Endothelial cell of umbilical vein (primary cell): ENCODE measurements around the gene PSMA8.

Source experiments
- CTCF ChIP-seq, 2 donors: IDR thresholded peaks; 1 replicate in 1 of 2; 2 replicates in 1 of 2; pipeline ENCODE4 v1.5.1; 2011; ENCODE audit warnings: low read length in 2 of 2, mild to moderate bottlenecking in 2 of 2, moderate library complexity in 2 of 2, control low read depth in 1 of 2, inconsistent platforms in 1 of 2, low read depth in 1 of 2; ENCODE audit not compliant: insufficient read depth in 1 of 2; ENCODE audit errors: extremely low read depth in 1 of 2
- EZH2 ChIP-seq: IDR thresholded peaks from 2 replicates; pipeline ENCODE4 v1.6.1; 2012; ENCODE audit warnings: borderline replicate concordance, low read depth, mild to moderate bottlenecking, moderate library complexity, low read length, inconsistent platforms; ENCODE audit not compliant: severe bottlenecking

- TF ChIP-seq CTCF (IDR thresholded peaks at IDR 0.05; ENCODE audit: extremely low read depth in 1 of 2, insufficient read depth in 1 of 2, low read depth in 1 of 2, low read length in 2 of 2) (no peak), EZH2 (no peak)
Observed at GRCh38 chr18:26091047-26091630, 42.5 kb upstream of the PSMA8 start.
